ENCODE data around the gene SMIM36.
A peak's percentile ranks its signal among the peaks of the same experiment; 100 is the strongest.

The SMIM36 gene

DNA sequence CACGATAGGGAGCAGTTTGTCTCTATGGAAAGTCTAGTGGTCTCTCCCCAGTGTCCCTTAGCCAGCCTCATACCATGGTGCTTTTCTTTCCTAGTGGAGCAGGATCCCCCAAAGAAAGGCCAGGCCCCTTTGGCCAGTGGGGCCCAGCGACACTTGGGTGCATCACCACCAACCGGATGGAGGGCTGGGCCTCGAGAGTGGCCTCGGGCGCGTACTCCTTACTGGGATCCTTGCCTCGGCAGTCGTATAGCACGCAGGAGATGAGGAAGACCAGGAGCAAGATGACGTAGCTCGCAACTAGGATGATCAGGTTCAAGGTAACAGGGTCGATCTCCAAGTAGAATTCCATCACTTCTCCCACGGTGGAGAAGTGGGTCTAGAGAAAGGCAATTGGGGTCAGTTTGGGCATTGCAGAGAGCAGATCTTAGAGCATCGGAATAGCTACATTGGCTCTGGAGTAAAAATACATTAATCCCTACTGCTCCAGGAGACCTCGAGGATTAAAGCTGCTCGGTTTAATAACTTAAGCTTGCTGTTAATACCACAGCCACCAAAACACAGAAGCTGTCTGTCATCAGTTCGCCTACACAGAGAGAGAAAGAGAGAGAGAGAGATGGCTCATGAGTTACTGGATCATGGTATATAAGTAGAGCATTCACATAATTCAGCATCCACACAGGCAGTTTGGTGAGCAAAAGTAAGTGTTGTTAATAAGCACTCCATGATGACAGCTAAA is at the start of gene SMIM36:
Gene SMIM36, minus strand, starts transcription at position 467 of the 736 bp plus-strand sequence.
- TF ChIP-seq CTCF (conservative IDR thresholded peaks at IDR 0.05; ENCODE audit: low read depth, low read length): no peak
- no peak for DNase-seq (ENCODE audit: low read depth)
- no peak within 1 kb of the TSS for H3K4me3 ChIP-seq (ENCODE audit: low read length)

- no peak for DNase-seq (ENCODE audit: low read depth)
- no peak overlapping the region for H3K4me3 ChIP-seq (ENCODE audit: low read length)
- TF ChIP-seq CTCF (conservative IDR thresholded peaks at IDR 0.05; ENCODE audit: low read depth, low read length): no peak
These were observed 44.5 kb upstream of the SMIM36 start for GRCh38 chr17:55555772-55556171.

DNA sequence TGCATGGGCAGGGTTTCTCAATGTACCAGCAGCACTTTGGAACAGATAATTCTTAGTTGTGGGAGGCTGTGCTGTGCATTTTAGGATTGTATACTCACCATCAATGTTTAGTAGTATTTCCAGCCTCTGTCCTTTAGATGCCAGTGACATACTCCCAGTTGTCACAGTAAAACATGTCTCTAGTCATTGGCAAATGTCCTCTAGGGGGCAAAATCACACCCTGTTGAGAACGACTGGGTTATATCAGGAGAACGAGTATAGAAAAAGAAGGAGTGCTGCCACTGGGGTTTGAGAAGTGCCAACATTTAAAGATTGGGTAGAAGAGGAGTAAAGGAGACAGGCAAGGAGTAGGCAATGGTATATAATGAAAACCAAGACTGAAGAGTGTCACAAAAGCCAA is 37.9 kb upstream of the SMIM36 start:
- no peak overlapping the region for H3K4me3 ChIP-seq (ENCODE audit: low read length)
- peak; percentile 26 for TF ChIP-seq CTCF (conservative IDR thresholded peaks at IDR 0.05; ENCODE audit: low read depth, low read length)
- DNase-seq (ENCODE audit: low read depth): no peak

DNA sequence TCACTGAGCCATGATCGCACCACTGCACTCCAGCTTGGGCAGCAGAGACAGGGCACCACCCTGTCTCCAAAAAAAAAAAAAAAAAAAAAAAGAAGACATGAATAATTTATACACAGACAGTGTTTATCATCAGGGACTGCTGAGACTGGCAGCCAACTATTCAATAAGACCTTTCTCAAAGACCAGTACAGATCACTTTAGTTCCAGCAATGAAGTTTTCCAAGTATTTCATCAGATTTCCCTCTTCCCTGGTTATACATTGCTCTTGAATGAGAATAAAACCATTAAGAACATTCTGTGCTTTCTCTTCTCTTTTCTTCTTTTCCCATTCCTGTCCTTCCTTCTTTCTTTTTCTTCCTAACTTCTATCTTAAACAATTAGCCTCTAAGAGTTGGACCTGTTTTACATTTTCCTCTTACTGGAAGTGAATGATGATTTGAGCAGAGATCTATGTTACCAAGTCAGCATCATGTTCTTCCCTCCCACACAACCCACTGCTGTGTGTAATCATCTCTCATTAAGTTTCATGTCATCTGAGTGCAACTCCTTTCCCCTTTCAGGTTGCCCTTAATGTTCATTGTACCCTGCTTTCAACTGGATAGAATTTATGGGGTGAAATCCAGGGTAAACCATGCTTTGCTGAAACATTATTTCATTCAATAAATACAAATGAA is 35.9 kb upstream of the SMIM36 start:
- no peak for TF ChIP-seq CTCF (conservative IDR thresholded peaks at IDR 0.05; ENCODE audit: low read depth, low read length)
- no peak for DNase-seq (ENCODE audit: low read depth)

DNA sequence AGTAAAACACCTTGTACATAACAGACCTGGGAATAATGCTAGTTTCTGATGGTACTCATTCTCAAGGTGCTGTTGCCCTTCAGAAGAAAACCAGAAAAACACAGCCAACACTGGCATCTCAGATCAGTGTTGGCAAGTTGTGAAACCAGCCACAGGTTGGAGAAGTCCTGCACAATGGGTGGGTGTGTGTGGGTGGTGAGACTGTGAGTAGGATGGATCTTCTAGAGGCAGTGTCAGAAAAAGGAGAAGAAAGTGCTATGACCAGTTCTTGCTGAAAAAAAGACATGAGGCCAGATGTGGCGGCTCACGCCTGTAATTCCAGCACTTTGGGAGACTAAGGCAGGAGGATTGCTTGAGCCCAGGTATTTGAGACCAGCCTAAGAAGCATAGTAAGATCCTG is 35.2 kb upstream of the SMIM36 start:
- DNase-seq (ENCODE audit: low read depth): no peak
- TF ChIP-seq CTCF (conservative IDR thresholded peaks at IDR 0.05; ENCODE audit: low read depth, low read length): no peak
- H3K4me3 ChIP-seq (ENCODE audit: low read length): no peak overlapping the region

More for the DNA sequence above, 35.9 kb upstream of the SMIM36 start:
- no peak overlapping the region for H3K4me3 ChIP-seq (ENCODE audit: low read length)

DNA sequence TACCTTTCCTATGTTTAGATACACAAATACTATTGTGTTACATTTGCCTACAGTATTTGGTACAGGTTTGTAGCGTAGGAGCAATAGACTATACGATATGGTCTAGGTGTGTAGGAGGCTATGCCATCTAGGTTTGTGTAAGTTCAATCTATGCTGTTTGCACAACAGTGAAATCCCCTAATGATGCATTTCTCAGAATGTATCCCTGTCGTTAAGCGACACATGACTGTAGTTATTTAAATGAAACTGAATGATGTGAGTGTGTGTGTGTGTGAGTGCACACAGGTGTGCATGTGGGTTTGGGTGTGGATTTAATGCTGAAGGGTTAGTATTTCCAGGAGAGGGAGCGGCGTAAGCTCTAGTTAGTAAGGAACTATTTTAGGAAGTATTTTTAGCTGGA is 34.6 kb upstream of the SMIM36 start:
- no peak for TF ChIP-seq CTCF (conservative IDR thresholded peaks at IDR 0.05; ENCODE audit: low read depth, low read length)
- no peak overlapping the region for H3K4me3 ChIP-seq (ENCODE audit: low read length)
- no peak for DNase-seq (ENCODE audit: low read depth)

- no peak for TF ChIP-seq CTCF (conservative IDR thresholded peaks at IDR 0.05; ENCODE audit: low read depth, low read length)
- DNase-seq (ENCODE audit: low read depth): no peak
These were observed 32.5 kb upstream of the SMIM36 start for GRCh38 chr17:55543709-55544108.

More at GRCh38 chr17:55543709-55544108, 32.5 kb upstream of the SMIM36 start:
- H3K4me3 ChIP-seq (ENCODE audit: low read length): no peak overlapping the region
